Heart left ventricle (tissue), 16 donors: ENCODE results near the gene ACTR1B. TPM values are rescaled to one million over a fixed set of nuclear protein-coding genes. Genes with fewer than 3 reads are reported as not detected.
"Not testable (repeated sequence)": the region's sequence is repeated elsewhere in the genome, so short reads cannot be mapped to it uniquely, and the experiment has no call there.

ENCODE experiments used
- ATAC-seq, 4 donors: fragments of 200-7000 bp; cut with Tn5 transposase; one replicate each; pipeline ENCODE4 v1.9.1; 2020 to 2022; ENCODE audit warnings: moderate library complexity in 4 of 4, mild to moderate bottlenecking in 3 of 4, moderate number of reproducible peaks in 1 of 4
- DNase-seq, 5 donors: peaks; one replicate each; pipeline ENCODE4 v3.0.0-alpha.2; 2020
- H3K27ac ChIP-seq, 12 donors: fragments of 200-600 bp; sonication (generic) in 4 of 12; one replicate each; pipeline versions ENCODE4 v1.5.0 to v1.8.0; 2016 to 2022; ENCODE audit warnings: mild to moderate bottlenecking in 2 of 12
- H3K27me3 ChIP-seq, 9 donors: fragments of 200-600 bp; sonication (generic) in 2 of 9; one replicate each; pipeline versions ENCODE4 v1.5.1 to v1.8.0; 2016 to 2022; ENCODE audit warnings: mild to moderate bottlenecking in 3 of 9
- H3K36me3 ChIP-seq, 9 donors: fragments of 200-600 bp; sonication (generic) in 2 of 9; one replicate each; pipeline versions ENCODE4 v1.5.0 to v1.8.0; 2018 to 2022; ENCODE audit warnings: mild to moderate bottlenecking in 2 of 9
- H3K4me1 ChIP-seq, 12 donors: fragments of 200-600 bp; sonication (generic) in 4 of 12; one replicate each; pipeline versions ENCODE4 v1.5.0 to v1.8.0; 2016 to 2022; ENCODE audit warnings: mild to moderate bottlenecking in 3 of 12
- H3K4me3 ChIP-seq, 12 donors: fragments of 200-600 bp; sonication (generic) in 4 of 12; one replicate each; pipeline versions ENCODE4 v1.5.0 to v1.8.0; 2017 to 2022; ENCODE audit warnings: mild to moderate bottlenecking in 9 of 12, moderate library complexity in 4 of 12
- H3K9me3 ChIP-seq, 12 donors: fragments of 200-600 bp; sonication (generic) in 4 of 12; one replicate each; pipeline versions ENCODE4 v1.5.0 to v1.8.0; 2016 to 2022; ENCODE audit warnings: mild to moderate bottlenecking in 1 of 12
- POLR2A ChIP-seq, 2 donors: fragments of 450-650 bp; IDR thresholded peaks; one replicate each; pipeline ENCODE4 v1.6.1; 2017; ENCODE audit warnings: antibody characterized with exemption in 2 of 2, mild to moderate bottlenecking in 2 of 2, moderate library complexity in 2 of 2
- WGBS, 4 donors: extraction: QIAGEN DNeasy Blood & Tissue Kit in 2 of 4; methylation state at CpG; one replicate each; pipeline versions ENCODE4 v1.1.5 to v1.1.7; 2013 to 2018; 5-methylcytosine and 5-hydroxymethylcytosine counted together
- intact Hi-C, 10 donors: fragments of 100-400 bp; cut with DNase I; formaldehyde crosslinking; loops; one replicate each; pipeline versions ENCODE4 v1.11.1 to v1.14.2; 2022
- long read RNA-seq, 3 donors: library from polyadenylated mRNA; unstranded; transcript quantifications; one replicate each; pipeline ENCODE4 v2.0.0, GENCODE V29; 2020 to 2021
- polyA plus RNA-seq, 2 donors: library from polyadenylated mRNA; stranded (reverse); fragments of 200-250 nt; gene quantifications; one replicate each; pipeline ENCODE4 v1.2.3, GENCODE V29; 2013
- total RNA-seq, 9 donors: library from RNA; depleted of rRNA in 2 of 9; stranded (reverse); fragments of >200 nt in 2 of 9; fragmentation: NEBNext Ultra II Directional in 3 of 9; extraction: Animal tissue kit (Norgen Biotek cat#: 25700) in 3 of 9; gene quantifications; one replicate each; pipeline versions ENCODE4 v1.1.0 to v1.2.4, GENCODE V29; 2016 to 2023
- TF ChIP-seq, protein P1 (sequence below), 12 donors: fragments of 200-600 bp; sonication (generic) in 4 of 12; IDR thresholded peaks; one replicate each; pipeline versions ENCODE4 v1.5.0 to v1.8.0; 2018 to 2022; ENCODE audit warnings: antibody characterized with exemption in 12 of 12, mild to moderate bottlenecking in 5 of 12
- donor health status: ischemic (EF 13 %, LVEDD 7.1; RV severe dilation, severe dysfunction).
- donor health status: healthy with polysubstance abuse.
- donor health status: DM: no; HTN: yes; CAD: no.
- donor health status: DM: no; HTN: no; CAD: no.
- donor health status: ischemic (EF 25% LVEDD 6.9; RV normal size, moderate dysfunction).
- donor health status: ischemic (EF 25% LVEDD 5.7; RV mildly dilated, moderate dysfunction).
- donor health status: healthy.
- donor health status: DM: yes; HTN: yes; CAD: no.
- donor health status: ischemic (EF 35%, LVEDD 5.7; RV mildly dilated, moderate dysfunction).
- donor health status: nonischemic (EF 11% LVEDD 7.7; RV severe dilation, severe dysfunction).
- donor health status: DM: yes; HTN: yes; CAD: no.
- donor health status: PGD.
- donor health status: ischemic (EF 29% LVEDD 5.4; RV normal size, mild dysfunction).
- donor health status: nonischemic (EF 23%, LVEDD 6.1; RV moderate dilation, normal function).

The ACTR1B gene
- 10 to 100 TPM; 62.1 to 84.1 (median 74.9) TPM for total RNA-seq
- polyA plus RNA-seq = 10 to 100 TPM; 48.7 to 94.9 TPM
- long read RNA-seq, donor 1, transcript ACTR1B-201 (11 exons, 2,243 nt) = major isoform, 36 of 66 reads
- long read RNA-seq, donor 1, partial matches to known transcripts = 24 of 66 reads
- long read RNA-seq, donor 1, other reads (novel, unspliced or antisense) = 6 of 66 reads
- long read RNA-seq, donor 2, transcript ACTR1B-201 (11 exons, 2,243 nt) = major isoform, 296 of 364 reads
- long read RNA-seq, donor 2, partial matches to known transcripts = 27 of 364 reads
- long read RNA-seq, donor 2, other reads (novel, unspliced or antisense) = 41 of 364 reads
- long read RNA-seq, donor 3, transcript ACTR1B-201 (11 exons, 2,243 nt) = major isoform, 33 of 76 reads
- long read RNA-seq, donor 3, partial matches to known transcripts = 34 of 76 reads
- long read RNA-seq, donor 3, other reads (novel, unspliced or antisense) = 9 of 76 reads

DNA sequence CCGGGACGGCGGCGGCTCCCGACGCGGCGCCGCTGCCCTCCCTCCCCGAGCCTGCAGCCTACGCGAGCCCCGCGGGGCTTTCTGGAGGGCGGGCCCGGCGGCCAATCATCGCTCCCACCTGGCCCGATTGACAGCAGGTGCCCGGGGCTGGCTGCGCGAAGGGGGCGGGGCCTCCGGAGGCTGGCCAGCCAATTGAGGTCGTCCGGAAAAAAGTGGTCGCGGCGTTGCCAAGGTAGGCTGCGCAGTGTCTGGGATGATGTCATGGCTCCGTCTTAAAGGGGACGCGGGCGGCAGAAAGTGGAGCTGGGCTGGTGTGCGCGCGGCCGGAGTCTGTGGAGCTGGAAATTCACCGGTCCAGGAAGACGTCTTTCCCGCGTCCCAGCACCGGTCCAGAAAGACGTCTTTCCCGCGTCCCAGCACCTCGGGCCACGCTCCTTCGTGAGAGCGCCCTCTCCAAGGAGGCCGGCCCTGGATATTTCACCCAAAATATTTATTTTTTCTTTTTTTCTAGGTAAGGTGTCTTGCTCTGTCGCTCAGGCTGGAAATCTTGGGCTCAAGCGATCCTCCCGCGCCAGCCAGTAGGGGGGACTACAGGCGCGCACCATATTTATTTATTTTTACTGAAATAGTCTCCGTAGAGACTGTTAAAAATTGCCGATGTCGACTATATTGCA, at the start of gene ACTR1B:
ACTR1B (minus strand) TSS at position 83 of the 674 bp plus-strand sequence. CDS start 154 bp downstream, outside the sequence.
- Histone ChIP-seq H3K27ac (peak within 1 kb of the TSS; percentile 88 to 99 (median 96)), H3K4me3 (peak within 1 kb of the TSS; percentile 57 to 98 (median 68)), H3K9me3 (no peaks in the 10 kb centered on the region), H3K36me3 (peaks cover 0 to 15% (median 5%) of the 10 kb centered on the region in 9 donors), H3K27me3 (no peaks in the 10 kb centered on the region), H3K4me1 (peaks cover 4 to 38% (median 30%) of the 10 kb centered on the region in 12 donors)
- WGBS, 4 donors = 0 to 1% (median 0%) methylated on average over 24 to 60 of the region's 60 CpGs
- TF ChIP-seq, protein P1, sequence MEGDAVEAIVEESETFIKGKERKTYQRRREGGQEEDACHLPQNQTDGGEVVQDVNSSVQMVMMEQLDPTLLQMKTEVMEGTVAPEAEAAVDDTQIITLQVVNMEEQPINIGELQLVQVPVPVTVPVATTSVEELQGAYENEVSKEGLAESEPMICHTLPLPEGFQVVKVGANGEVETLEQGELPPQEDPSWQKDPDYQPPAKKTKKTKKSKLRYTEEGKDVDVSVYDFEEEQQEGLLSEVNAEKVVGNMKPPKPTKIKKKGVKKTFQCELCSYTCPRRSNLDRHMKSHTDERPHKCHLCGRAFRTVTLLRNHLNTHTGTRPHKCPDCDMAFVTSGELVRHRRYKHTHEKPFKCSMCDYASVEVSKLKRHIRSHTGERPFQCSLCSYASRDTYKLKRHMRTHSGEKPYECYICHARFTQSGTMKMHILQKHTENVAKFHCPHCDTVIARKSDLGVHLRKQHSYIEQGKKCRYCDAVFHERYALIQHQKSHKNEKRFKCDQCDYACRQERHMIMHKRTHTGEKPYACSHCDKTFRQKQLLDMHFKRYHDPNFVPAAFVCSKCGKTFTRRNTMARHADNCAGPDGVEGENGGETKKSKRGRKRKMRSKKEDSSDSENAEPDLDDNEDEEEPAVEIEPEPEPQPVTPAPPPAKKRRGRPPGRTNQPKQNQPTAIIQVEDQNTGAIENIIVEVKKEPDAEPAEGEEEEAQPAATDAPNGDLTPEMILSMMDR (IDR thresholded peaks at IDR 0.05) = peak; percentile 32 to 76 (median 58)
- TF ChIP-seq POLR2A (IDR thresholded peaks at IDR 0.05) = peak in 1 of 2 donors; percentile 95
- peak; percentile 96 to 98 (median 96) for ATAC-seq
- DNase-seq = peak; percentile 98 to 99 (median 98)
- intact Hi-C loops = loop anchor here in 8 of 10 donors (1.0 to 2.0 kb wide), 5 partner anchors 17 to 73 kb away; partner anchors contain the start of gene COX5B (in 4 of the 8)

DNA sequence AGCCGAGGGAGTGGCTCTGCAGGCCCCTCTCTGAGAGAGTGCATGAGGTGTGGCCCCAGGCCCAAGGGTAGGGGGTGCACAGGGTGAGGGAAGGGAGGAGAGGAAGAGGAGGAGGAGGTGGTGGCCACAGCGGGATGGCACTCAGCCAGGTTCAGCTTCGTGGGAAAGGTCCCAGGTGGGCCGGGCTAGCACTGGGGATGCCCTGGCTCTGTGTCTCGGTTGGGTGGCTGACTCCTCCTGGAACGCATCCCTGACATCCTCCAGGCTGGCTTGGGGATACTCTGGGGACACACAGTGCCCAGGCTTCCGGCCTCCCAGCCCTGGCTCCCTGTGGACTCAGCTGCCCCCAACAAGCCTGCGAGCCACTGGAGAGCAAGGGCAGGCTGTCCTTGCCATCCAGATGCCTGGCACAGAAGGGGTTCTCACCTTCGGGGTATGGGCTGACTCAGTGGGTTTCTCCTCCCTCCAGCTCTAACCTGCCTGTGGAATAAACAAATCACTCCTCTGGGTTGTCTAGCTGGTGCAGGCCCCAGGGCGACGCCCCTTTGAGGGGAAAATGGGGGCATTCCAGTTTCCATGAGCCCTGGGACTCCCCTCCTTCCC, 49.0 kb upstream of the ACTR1B start:
- no peaks in the 10 kb centered on the region for H3K9me3 ChIP-seq

DNA sequence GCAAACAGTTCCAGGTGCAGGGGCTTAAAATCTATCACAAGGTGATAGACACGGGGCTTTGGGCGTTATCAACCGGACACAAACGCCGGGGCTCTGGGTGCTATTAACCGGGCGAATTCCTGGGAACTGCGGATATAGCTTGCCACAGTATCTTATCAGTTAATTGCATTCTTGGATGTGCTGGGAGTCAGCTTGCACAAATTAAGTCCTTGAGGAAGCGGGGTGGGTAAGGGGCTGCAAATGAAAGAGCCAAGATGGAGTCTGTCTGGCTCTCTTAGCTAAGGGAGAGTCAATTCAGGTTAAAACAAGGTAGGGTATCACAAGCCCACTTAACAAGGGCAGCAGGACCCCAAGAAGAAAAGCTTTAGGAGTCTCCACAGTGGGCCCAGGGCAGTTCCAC, 48.3 kb upstream of the ACTR1B start:
- H3K4me3 ChIP-seq, H3K9me3 ChIP-seq, H3K27me3 ChIP-seq, ATAC-seq, H3K36me3 ChIP-seq, DNase-seq, H3K4me1 ChIP-seq: not testable (repeated sequence)
- 63 to 84% (median 70%) methylated on average over 9 of the region's 9 CpGs for WGBS, 4 donors
- intact Hi-C loops = loop anchor here in 3 of 10 donors (5.0 kb wide), 2 partner anchors 35 to 675 kb away; no protein-coding TSS in a partner anchor
- peak overlapping the region in 1 of 12 donors; percentile 79 for H3K27ac ChIP-seq

More for the DNA sequence above, 49.0 kb upstream of the ACTR1B start:
- H3K36me3 ChIP-seq = no peaks in the 10 kb centered on the region
- peak in 1 of 5 donors; percentile 21 for DNase-seq
- intact Hi-C loops = loop anchor here in 3 of 10 donors (5.0 kb wide), 2 partner anchors 35 to 675 kb away; no protein-coding TSS in a partner anchor
- peak overlapping the region in 1 of 12 donors; percentile 52 for H3K4me3 ChIP-seq
- 55 to 68% (median 64%) methylated on average over 10 to 11 of the region's 11 CpGs for WGBS, 4 donors
- no peak for TF ChIP-seq POLR2A (IDR thresholded peaks at IDR 0.05)
- TF ChIP-seq, protein P1 (IDR thresholded peaks at IDR 0.05) = no peak
- H3K4me1 ChIP-seq = peaks cover 0 to 9% (median 0%) of the 10 kb centered on the region in 12 donors
- no peaks in the 10 kb centered on the region for H3K27me3 ChIP-seq
- H3K27ac ChIP-seq = peak overlapping the region in 1 of 12 donors; percentile 79
- no peak for ATAC-seq

DNA sequence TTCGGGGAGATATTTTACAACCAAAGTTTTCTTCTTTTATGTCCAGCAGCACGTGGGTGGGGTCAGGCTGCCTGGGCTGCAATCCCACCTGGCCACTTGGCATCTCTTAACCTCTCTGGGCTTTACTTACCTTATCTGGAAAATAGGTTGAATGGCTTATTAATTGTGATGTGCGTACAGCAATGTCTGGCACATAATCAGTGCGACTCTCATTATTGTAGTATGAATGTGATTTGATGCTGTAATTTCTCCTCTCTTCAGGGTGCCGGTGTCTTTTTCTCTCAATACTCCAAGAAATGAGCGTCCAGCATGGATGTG, 47.5 kb upstream of the ACTR1B start:
- 89 to 93% (median 91%) methylated on average over 6 of the region's 6 CpGs for WGBS, 4 donors
- no peak overlapping the region for H3K27ac ChIP-seq
- peaks cover 0 to 9% (median 0%) of the 10 kb centered on the region in 12 donors for H3K4me1 ChIP-seq
- H3K27me3 ChIP-seq = no peaks in the 10 kb centered on the region
- H3K9me3 ChIP-seq = no peaks in the 10 kb centered on the region
- intact Hi-C loops = loop anchor here in 4 of 10 donors (2.0 to 5.0 kb wide), 3 partner anchors 35 to 676 kb away; no protein-coding TSS in a partner anchor
- no peak for TF ChIP-seq POLR2A (IDR thresholded peaks at IDR 0.05)
- TF ChIP-seq, protein P1 (IDR thresholded peaks at IDR 0.05) = no peak
- DNase-seq (peak in 1 of 5 donors; percentile 4), ATAC-seq (no peak)
- no peaks in the 10 kb centered on the region for H3K36me3 ChIP-seq
- H3K4me3 ChIP-seq = no peak overlapping the region
